HT-29 (cell line): Measurements from ENCODE around the gene LRRC75B. TPM values are rescaled to one million over a fixed set of nuclear protein-coding genes. Genes with fewer than 3 reads are reported as not detected.
A peak's percentile ranks its signal among the peaks of the same experiment; 100 is the strongest.

Source experiments
- DNase-seq: peaks from one replicate; pipeline ENCODE4 v3.0.0-alpha.2; 2015; ENCODE audit warnings: low spot score
- total RNA-seq: library from RNA; depleted of rRNA; stranded (reverse); fragments of >200 nt; shearing (Covaris generic); gene quantifications from 2 replicates; pipeline ENCODE4 v1.2.3, GENCODE V29; 2014

Gene LRRC75B
- total RNA-seq, 1 experiment from 2014 or later: 11.7 TPM

- DNase-seq: no peak
Measured at GRCh38 chr22:24587251-24587650, 5.6 kb downstream of the LRRC75B start.

- DNase-seq: no peak
Measured at GRCh38 chr22:24585927-24586546, 6.8 kb downstream of the LRRC75B start.

DNA sequence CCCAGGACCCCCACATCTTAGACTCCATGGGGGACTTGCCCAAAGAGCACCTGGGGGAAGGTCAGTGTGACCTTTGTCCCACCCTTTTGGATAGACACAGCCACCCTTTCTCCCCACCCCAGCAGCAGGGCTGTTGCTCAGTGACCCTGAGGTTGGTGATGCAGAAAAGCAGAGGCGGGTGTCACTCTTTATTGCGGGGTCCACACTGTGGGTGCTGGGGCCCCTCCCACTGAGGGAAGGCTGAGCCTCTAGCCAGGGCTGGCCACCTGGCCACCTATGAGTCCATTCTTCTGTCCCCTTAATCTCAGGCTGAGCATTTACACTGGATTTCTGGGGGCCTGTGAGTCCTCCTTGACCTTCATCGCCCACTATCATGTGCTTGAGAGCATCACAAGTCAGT is 7.4 kb downstream of the LRRC75B start:
- DNase-seq: no peak

GRCh38 chr22:24584871-24585411 is 7.9 kb downstream of the LRRC75B start:
- DNase-seq: no peak

DNA sequence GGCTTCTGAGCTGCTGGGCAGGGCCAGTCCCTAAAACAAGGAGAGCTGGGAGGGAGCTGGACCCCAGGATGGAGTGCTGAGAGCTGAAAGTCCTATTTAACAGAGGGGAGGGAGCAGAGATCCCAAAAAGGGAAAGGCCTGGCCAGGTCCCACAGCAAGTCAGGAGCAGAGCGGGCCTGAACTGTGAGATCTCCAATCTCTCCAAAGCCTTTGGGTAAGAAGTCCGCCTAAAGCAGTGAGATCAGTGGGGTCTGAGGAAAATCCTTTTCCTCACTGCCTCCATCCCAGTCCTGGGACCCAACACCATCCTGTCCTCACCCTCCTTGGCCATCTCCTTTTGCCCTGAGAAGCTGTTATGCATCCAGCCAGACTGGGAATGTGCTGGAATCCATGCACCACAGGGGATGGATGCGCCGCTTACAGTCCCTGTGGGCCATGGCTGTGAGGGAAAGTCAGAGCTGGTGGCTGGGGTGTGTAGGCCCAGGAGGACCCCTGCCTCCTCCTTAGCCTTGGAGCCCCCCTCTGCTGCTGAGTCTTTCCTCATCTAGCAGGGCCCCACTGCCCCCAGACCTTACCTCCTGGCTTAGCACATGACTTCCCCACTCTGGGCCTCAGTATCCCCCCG is 8.6 kb downstream of the LRRC75B start:
- no peak for DNase-seq

GRCh38 chr22:24583221-24584165 is 9.4 kb downstream of the LRRC75B start:
- DNase-seq: peak; percentile 49

DNA sequence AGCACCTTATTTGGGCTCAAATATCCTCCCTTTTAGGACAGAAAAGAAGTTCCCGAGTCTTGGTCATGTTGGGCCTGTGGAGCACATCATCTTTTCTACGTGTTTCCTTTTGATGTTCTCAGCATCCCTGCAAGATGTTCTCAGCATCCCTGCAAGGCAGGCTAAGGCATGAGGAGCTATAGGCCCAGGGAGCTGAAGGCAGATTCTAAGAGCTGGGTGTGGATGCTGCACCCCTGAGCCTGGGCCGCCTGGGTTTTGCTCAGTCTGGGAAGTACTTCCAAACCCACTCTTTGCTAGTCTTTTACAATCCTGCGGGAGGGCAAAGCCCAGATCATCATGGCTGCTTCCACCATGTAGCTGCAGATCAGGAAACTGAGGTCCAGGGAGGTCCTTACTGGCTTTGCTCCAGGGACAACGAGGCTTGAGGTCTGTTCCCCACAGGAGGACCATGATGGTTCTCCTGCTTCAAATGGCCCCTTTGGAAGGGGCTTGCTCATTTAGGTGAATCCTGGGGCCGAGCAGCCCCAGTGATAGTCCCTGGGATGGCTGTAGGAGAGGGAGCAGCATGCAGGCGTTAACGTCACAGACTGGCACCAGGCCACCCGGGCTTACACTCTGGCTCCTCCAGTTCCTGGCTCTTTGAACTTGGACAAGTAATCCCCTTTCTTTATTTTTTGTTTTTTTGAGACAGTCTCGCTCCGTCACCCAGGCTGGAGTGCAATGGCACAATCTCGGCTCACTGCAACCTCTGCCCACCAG is 10.6 kb downstream of the LRRC75B start:
- DNase-seq: no peak

- DNase-seq: no peak
Measured at GRCh38 chr22:24580276-24580675, 12.6 kb downstream of the LRRC75B start.

- no peak for DNase-seq
Measured at GRCh38 chr22:24579258-24579601, 13.6 kb downstream of the LRRC75B start.

GRCh38 chr22:24578355-24579257 is 14.3 kb downstream of the LRRC75B start:
- peak; percentile 43 for DNase-seq

DNA sequence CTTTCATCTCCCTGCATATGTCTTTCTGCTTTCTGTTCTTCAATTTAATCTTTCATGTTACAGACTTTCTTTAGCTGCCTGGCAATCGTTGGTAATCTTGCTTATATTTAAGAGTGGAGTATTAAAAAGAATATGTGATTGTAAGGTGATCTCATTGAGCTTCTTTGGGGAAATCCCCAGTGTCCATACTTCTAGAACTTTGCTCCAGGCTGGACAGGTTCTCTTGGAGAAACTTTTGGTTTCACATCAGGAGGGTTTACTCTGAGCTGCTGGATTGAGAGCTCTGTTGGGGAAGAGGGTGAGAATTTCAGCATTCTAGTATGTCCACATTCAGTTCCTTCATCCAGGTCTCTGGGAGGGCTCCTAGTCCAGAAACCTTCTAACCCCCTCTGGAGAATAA is 16.1 kb downstream of the LRRC75B start:
- no peak for DNase-seq

DNA sequence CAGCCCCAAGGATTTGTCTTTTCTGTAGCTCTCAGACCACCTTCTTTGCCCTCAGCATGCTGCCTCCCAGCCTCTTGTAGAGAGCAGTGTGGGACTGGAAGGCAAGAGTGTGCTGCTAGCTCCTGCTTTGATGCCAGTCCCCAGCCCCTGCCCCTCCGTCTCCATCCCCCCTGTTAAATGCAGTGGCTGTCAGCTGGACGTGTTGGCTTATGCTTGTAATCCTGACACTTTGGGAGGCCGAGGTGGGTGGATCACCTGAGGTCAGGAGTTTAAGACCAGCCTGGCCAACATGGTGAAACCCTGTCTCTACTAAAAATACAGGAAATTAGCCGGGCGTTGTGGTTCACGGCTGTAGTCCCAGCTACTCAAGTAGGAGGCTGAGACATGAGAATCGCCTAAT is 21.6 kb downstream of the LRRC75B start:
- DNase-seq: no peak

- no peak for DNase-seq
Measured at GRCh38 chr22:24567668-24568067, 25.2 kb downstream of the LRRC75B start.

DNA sequence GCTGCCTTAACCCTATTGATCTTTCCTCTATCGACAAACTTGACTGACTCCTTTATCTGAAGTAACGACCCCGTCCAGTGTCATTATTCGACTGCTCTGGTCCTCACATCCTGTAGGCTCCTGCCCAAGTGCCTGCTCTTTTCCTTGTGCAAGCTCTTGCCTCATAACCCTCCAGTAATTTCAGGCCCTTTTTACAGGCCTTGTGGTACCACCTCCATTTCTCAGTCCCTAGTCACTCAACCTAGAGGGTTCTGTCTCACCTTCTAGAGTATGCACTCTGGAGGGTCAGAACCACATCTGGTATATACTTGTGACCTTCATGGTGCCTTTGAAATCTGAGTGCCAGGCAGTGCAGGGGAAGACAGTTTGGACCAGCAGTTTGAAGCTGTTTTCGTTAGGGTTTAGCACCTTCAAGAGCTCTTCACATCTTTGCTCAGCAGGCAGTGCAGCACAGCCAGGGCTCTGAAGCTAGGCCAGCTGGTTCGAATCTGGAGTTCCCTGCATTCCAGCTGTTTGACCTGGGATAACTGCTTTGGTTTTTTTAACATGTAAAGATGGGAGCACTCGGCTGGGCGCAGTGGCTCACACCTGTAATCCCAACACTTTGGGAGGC is 25.9 kb downstream of the LRRC75B start:
- no peak for DNase-seq

DNA sequence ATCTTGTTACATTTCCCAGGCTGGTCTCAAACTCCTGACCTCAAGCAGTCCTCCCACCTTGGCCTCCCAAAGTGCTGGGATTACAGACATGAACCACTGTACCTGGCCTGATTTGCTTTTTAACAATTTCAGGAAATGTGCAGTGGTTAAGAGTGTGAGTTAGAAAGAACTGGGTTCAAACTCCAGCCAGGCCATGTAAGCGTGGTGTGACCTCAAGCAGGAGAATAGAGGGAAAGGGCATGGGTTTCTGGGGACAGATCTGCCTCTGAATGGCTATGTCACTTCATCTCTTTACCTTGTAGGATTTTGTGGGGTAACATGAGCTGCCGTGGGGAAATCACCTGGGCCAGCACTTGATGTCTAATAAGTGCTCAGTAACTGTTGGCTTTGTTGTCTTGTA is 27.8 kb downstream of the LRRC75B start:
- DNase-seq: no peak

DNA sequence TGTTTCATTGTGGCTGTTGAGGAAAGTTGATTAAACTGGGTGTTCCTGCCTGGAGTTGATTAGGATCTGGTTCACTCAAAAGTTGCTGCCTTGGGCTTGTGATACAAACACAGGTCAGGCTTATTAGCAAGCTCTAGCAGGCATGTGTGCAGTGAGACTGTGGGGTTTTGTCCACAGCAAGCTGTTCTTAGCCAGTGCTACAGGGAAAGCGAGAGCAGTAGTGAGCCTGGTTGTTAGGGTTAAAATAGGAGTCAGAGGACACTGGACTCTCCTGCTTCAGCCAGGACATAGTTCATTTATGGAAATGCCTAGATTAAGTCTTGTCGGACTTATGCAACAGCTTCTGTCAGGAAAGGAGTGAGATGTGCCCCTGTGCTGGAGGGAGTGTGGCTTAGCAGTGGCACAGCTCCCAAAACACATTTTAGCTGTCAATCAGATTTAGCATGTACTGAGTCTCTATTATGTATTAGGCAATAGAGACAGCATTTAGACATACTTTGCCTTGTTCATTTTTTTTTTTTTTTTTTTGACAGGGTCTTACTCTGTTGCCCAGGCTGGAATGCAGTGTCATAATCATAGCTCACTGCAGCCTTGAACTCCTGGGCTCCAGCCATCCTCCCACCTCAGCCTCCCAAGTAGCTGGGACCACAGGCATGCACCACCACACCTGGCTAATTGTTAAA is 28.4 kb downstream of the LRRC75B start:
- DNase-seq: no peak

- DNase-seq: no peak
Measured at GRCh38 chr22:24563246-24563645, 29.6 kb downstream of the LRRC75B start.

- DNase-seq: no peak
Measured at GRCh38 chr22:24559471-24559870, 33.4 kb downstream of the LRRC75B start.
